Hepatocyte (in vitro differentiated cells): ENCODE measurements around the gene FAM78A.

Experiments used
- EZH2 ChIP-seq: fragments of 200-600 bp; sonication (generic); IDR thresholded peaks from 2 replicates; pipeline ENCODE4 v1.6.1; 2016; ENCODE audit warnings: antibody characterized with exemption, mild to moderate bottlenecking, borderline replicate concordance
- EZH2phosphoT487 ChIP-seq: fragments of 200-600 bp; sonication (generic); IDR thresholded peaks from one replicate; pipeline ENCODE4 v1.6.1; 2018; ENCODE audit warnings: antibody characterized with exemption, mild to moderate bottlenecking, low read depth, moderate library complexity; ENCODE audit not compliant: unreplicated experiment, severe bottlenecking

DNA sequence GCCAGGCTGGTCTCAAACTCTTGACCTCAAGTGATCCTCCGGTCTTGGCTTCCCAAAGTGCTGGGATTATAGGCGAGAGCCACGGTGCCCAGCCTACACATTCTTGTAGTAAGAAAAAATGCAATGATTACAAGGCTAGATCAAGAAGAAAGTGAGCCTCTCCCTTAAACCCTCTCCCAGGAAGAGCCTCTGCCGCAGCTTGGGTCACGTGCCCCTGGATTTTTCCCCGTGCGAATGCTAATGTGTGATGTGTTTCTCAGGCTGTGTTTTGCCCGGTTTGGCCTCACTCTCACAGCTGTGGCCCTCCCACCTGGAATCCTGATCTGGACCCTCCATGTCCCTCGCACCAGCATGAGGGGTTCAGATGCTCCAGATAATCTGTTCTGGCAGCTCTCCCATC, 20.1 kb upstream of the FAM78A start:
- TF ChIP-seq EZH2phosphoT487, result no peak
- no peak for TF ChIP-seq EZH2
